ENCODE measurements around the gene ERV3-1. TPM values are rescaled to one million over a fixed set of nuclear protein-coding genes. Genes with fewer than 3 reads are reported as not detected.
"Not testable (repeated sequence)": the region's sequence is repeated elsewhere in the genome, so short reads cannot be mapped to it uniquely, and the experiment has no call there.

Gene ERV3-1
- total RNA-seq, 1 donor from 2014 or later: 6.7 TPM

GRCh38 chr7:65034120-65034782, 27.8 kb upstream of the ERV3-1 start:
- H3K4me1 Mint-ChIP-seq (ENCODE audit: low read depth); intact Hi-C loops (cut with micrococcal nuclease); DNase-seq (ENCODE audit: low spot score); H3K27ac Mint-ChIP-seq; H3K4me3 Mint-ChIP-seq; H3K36me3 Mint-ChIP-seq (ENCODE audit: low read depth); H3K9me3 Mint-ChIP-seq; H3K27me3 Mint-ChIP-seq (ENCODE audit: insufficient read depth): not testable (repeated sequence)

- H3K27me3 Mint-ChIP-seq (ENCODE audit: insufficient read depth); DNase-seq (ENCODE audit: low spot score); H3K9me3 Mint-ChIP-seq; H3K4me3 Mint-ChIP-seq; H3K36me3 Mint-ChIP-seq (ENCODE audit: low read depth); H3K4me1 Mint-ChIP-seq (ENCODE audit: low read depth); H3K27ac Mint-ChIP-seq; intact Hi-C loops (cut with micrococcal nuclease): not testable (repeated sequence)
Observed at GRCh38 chr7:65033391-65033790, 26.9 kb upstream of the ERV3-1 start.

GRCh38 chr7:65025023-65025422, 18.5 kb upstream of the ERV3-1 start:
- H3K27ac Mint-ChIP-seq; H3K36me3 Mint-ChIP-seq (ENCODE audit: low read depth); H3K4me3 Mint-ChIP-seq; intact Hi-C loops (cut with micrococcal nuclease); H3K9me3 Mint-ChIP-seq; DNase-seq (ENCODE audit: low spot score); H3K4me1 Mint-ChIP-seq (ENCODE audit: low read depth); H3K27me3 Mint-ChIP-seq (ENCODE audit: insufficient read depth): not testable (repeated sequence)

GRCh38 chr7:65020978-65021377, 14.5 kb upstream of the ERV3-1 start:
- H3K9me3 Mint-ChIP-seq; H3K27ac Mint-ChIP-seq; intact Hi-C loops (cut with micrococcal nuclease); H3K4me3 Mint-ChIP-seq; H3K4me1 Mint-ChIP-seq (ENCODE audit: low read depth); DNase-seq (ENCODE audit: low spot score); H3K27me3 Mint-ChIP-seq (ENCODE audit: insufficient read depth); H3K36me3 Mint-ChIP-seq (ENCODE audit: low read depth): not testable (repeated sequence)

- peaks cover 20% of the 10 kb centered on the region for H3K4me1 Mint-ChIP-seq (ENCODE audit: low read depth)
- not testable (repeated sequence) for H3K4me3 Mint-ChIP-seq; H3K36me3 Mint-ChIP-seq (ENCODE audit: low read depth); H3K27ac Mint-ChIP-seq; H3K27me3 Mint-ChIP-seq (ENCODE audit: insufficient read depth); H3K9me3 Mint-ChIP-seq; DNase-seq (ENCODE audit: low spot score)
- intact Hi-C loops (cut with micrococcal nuclease): loop anchor here (10.0 kb wide), 2 partner anchors 445 to 1985 kb away; partner anchors contain the start of genes SBDS, TYW1 and ZNF680
Observed at GRCh38 chr7:65009881-65010280, 3.4 kb upstream of the ERV3-1 start.

GRCh38 chr7:65009394-65009793, 2.9 kb upstream of the ERV3-1 start:
- H3K27me3 Mint-ChIP-seq (ENCODE audit: insufficient read depth); H3K9me3 Mint-ChIP-seq; H3K27ac Mint-ChIP-seq; H3K36me3 Mint-ChIP-seq (ENCODE audit: low read depth); H3K4me3 Mint-ChIP-seq; DNase-seq (ENCODE audit: low spot score): not testable (repeated sequence)
- intact Hi-C loops (cut with micrococcal nuclease): loop anchor here (10.0 kb wide), 2 partner anchors 445 to 1985 kb away; partner anchors contain the start of genes SBDS, TYW1 and ZNF680
- peaks cover 24% of the 10 kb centered on the region for H3K4me1 Mint-ChIP-seq (ENCODE audit: low read depth)

- H3K27me3 Mint-ChIP-seq (ENCODE audit: insufficient read depth); DNase-seq (ENCODE audit: low spot score): not testable (repeated sequence)
- Mint-ChIP-seq H3K4me3 (peak overlapping the region; percentile 51), H3K27ac (peak overlapping the region; percentile 71), H3K4me1 (ENCODE audit: low read depth) (peaks cover 29% of the 10 kb centered on the region), H3K9me3 (peaks cover 20% of the 10 kb centered on the region), H3K36me3 (ENCODE audit: low read depth) (peaks cover 25% of the 10 kb centered on the region)
- intact Hi-C loops (cut with micrococcal nuclease): loop anchor here (10.0 kb wide), 2 partner anchors 442 to 1988 kb away; partner anchors contain the start of genes SBDS, TYW1 and ZNF680
Observed at GRCh38 chr7:65007036-65007435, 549 bp upstream of the ERV3-1 start.

- Mint-ChIP-seq H3K9me3 (peaks cover 39% of the 10 kb centered on the region), H3K36me3 (ENCODE audit: low read depth) (peaks cover 46% of the 10 kb centered on the region), H3K4me3 (peak overlapping the region; percentile 97), H3K27ac (no peak overlapping the region), H3K27me3 (ENCODE audit: insufficient read depth) (no peaks in the 10 kb centered on the region), H3K4me1 (ENCODE audit: low read depth) (peaks cover 29% of the 10 kb centered on the region)
- intact Hi-C loops (cut with micrococcal nuclease): loop anchor here (10.0 kb wide), 2 partner anchors 440 to 1990 kb away; partner anchors contain the start of genes SBDS, TYW1 and ZNF680
- no peak for DNase-seq (ENCODE audit: low spot score)
Observed at GRCh38 chr7:65004575-65004974, 1.9 kb downstream of the ERV3-1 start.

- DNase-seq (ENCODE audit: low spot score): no peak
- Mint-ChIP-seq H3K27me3 (ENCODE audit: insufficient read depth) (no peaks in the 10 kb centered on the region), H3K4me1 (ENCODE audit: low read depth) (peaks cover 29% of the 10 kb centered on the region), H3K36me3 (ENCODE audit: low read depth) (peaks cover 61% of the 10 kb centered on the region), H3K9me3 (peaks cover 54% of the 10 kb centered on the region), H3K4me3 (no peak overlapping the region), H3K27ac (no peak overlapping the region)
- intact Hi-C loops (cut with micrococcal nuclease): loop anchor here (10.0 kb wide), 2 partner anchors 438 to 1992 kb away; partner anchors contain the start of genes SBDS, TYW1 and ZNF680
Observed at GRCh38 chr7:65002972-65003585, 3.4 kb downstream of the ERV3-1 start.

- Mint-ChIP-seq H3K36me3 (ENCODE audit: low read depth) (peaks cover 66% of the 10 kb centered on the region), H3K27ac (no peak overlapping the region), H3K27me3 (ENCODE audit: insufficient read depth) (no peaks in the 10 kb centered on the region), H3K4me3 (no peak overlapping the region), H3K9me3 (peaks cover 66% of the 10 kb centered on the region), H3K4me1 (ENCODE audit: low read depth) (peaks cover 19% of the 10 kb centered on the region)
- intact Hi-C loops (cut with micrococcal nuclease): loop anchor here (10.0 kb wide), 2 partner anchors 437 to 1993 kb away; partner anchors contain the start of genes SBDS, TYW1 and ZNF680
- no peak for DNase-seq (ENCODE audit: low spot score)
Observed at GRCh38 chr7:65001291-65001814, 5.1 kb downstream of the ERV3-1 start.

- Mint-ChIP-seq H3K4me1 (ENCODE audit: low read depth) (peaks cover 5% of the 10 kb centered on the region), H3K9me3 (peaks cover 75% of the 10 kb centered on the region), H3K27me3 (ENCODE audit: insufficient read depth) (no peaks in the 10 kb centered on the region), H3K4me3 (no peak overlapping the region), H3K36me3 (ENCODE audit: low read depth) (peaks cover 60% of the 10 kb centered on the region), H3K27ac (no peak overlapping the region)
- no peak for DNase-seq (ENCODE audit: low spot score)
- intact Hi-C loops (cut with micrococcal nuclease): loop anchor here (10.0 kb wide), 2 partner anchors 435 to 1995 kb away; partner anchors contain the start of genes SBDS, TYW1 and ZNF680
Observed at GRCh38 chr7:64999165-65000004, 7.1 kb downstream of the ERV3-1 start.

- Mint-ChIP-seq H3K27ac (no peak overlapping the region), H3K36me3 (ENCODE audit: low read depth) (peaks cover 57% of the 10 kb centered on the region), H3K4me3 (no peak overlapping the region), H3K4me1 (ENCODE audit: low read depth) (peaks cover 4% of the 10 kb centered on the region), H3K27me3 (ENCODE audit: insufficient read depth) (no peaks in the 10 kb centered on the region), H3K9me3 (peaks cover 80% of the 10 kb centered on the region)
- DNase-seq (ENCODE audit: low spot score): no peak
- intact Hi-C loops (cut with micrococcal nuclease): no loop called here
Observed at GRCh38 chr7:64998865-64999164, 7.7 kb downstream of the ERV3-1 start.

All from activated T-helper 1 cell treated with anti-CD3 and anti-CD28 coated beads, Interleukin-12 subunit alpha, Interleukin-12 subunit beta, Interleukin-2, Interleukin-4 antibody, amounts not matched to agents 30 ng/mL and 10 ng/mL and 1 ng/mL, durations not matched to agents 14 hours and 24 hours and 36 hours (primary cell).